Astrocyte of the spinal cord (primary cell): Measurements from ENCODE around the gene DCAF15.

ENCODE experiments used
- DNase-seq: peaks from one replicate; pipeline ENCODE4 v3.0.0; 2011; ENCODE audit warnings: low read depth, low spot score
- H3K4me3 ChIP-seq: 2 replicates; pipeline ENCODE4 v1.5.1; 2011; ENCODE audit warnings: low read depth, mild to moderate bottlenecking, low read length, moderate library complexity
- in situ Hi-C: cut with HindIII; loops from 2 replicates; pipeline ENCODE4 v1.10.0; 2017; ENCODE audit warnings: low sequenced_read_pairs
- TF ChIP-seq, protein P1 (sequence below): IDR thresholded peaks from 2 replicates; pipeline ENCODE4 v1.5.1; 2012; ENCODE audit warnings: low read depth, mild to moderate bottlenecking, low read length, inconsistent platforms

DCAF15 gene

DNA sequence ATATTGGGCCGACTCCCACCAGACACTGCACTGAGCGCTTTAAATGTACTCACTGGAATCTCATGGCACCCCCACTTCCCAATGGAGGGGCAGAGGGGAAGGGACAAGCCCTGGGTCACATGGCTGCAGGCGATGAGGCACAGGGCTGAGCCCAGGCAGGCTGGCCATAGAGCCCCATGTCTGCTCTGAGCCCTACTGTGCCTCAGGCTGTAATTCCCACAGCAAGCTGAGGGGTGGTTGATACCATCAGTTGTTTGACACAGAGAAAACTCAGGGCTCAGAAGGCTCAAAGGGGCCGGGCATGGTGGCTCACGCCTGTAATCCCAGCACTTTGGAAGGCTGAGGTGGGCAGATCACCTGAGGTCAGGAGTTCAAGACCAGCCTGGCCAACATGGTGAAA lies 28.7 kb downstream of the DCAF15 start:
- in situ Hi-C loops, result no loop called here
- no peak overlapping the region for H3K4me3 ChIP-seq
- no peak for DNase-seq
- TF ChIP-seq, protein P1, sequence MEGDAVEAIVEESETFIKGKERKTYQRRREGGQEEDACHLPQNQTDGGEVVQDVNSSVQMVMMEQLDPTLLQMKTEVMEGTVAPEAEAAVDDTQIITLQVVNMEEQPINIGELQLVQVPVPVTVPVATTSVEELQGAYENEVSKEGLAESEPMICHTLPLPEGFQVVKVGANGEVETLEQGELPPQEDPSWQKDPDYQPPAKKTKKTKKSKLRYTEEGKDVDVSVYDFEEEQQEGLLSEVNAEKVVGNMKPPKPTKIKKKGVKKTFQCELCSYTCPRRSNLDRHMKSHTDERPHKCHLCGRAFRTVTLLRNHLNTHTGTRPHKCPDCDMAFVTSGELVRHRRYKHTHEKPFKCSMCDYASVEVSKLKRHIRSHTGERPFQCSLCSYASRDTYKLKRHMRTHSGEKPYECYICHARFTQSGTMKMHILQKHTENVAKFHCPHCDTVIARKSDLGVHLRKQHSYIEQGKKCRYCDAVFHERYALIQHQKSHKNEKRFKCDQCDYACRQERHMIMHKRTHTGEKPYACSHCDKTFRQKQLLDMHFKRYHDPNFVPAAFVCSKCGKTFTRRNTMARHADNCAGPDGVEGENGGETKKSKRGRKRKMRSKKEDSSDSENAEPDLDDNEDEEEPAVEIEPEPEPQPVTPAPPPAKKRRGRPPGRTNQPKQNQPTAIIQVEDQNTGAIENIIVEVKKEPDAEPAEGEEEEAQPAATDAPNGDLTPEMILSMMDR, result no peak

DNA sequence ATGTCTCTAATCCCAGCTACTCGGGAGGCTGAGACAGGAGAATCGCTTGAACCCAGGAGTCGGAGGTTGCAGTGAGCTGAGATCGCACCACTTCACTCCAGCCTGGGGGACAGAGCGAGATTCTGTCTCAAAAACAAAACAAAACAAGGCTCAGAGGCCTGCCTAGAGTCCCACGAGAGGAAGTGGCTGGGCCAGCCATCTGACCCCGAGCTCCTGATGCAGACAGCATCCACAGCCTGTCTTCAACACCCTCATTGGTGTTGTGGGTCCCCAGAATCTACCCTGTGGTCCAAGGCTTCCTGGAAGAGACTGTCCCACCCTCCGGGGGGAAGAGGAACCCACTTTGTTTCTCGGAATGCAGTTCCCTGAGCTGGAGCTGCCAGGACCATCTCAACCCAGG lies 29.2 kb downstream of the DCAF15 start:
- in situ Hi-C loops, result no loop called here
- TF ChIP-seq, protein P1, result no peak
- DNase-seq, result no peak

DNA sequence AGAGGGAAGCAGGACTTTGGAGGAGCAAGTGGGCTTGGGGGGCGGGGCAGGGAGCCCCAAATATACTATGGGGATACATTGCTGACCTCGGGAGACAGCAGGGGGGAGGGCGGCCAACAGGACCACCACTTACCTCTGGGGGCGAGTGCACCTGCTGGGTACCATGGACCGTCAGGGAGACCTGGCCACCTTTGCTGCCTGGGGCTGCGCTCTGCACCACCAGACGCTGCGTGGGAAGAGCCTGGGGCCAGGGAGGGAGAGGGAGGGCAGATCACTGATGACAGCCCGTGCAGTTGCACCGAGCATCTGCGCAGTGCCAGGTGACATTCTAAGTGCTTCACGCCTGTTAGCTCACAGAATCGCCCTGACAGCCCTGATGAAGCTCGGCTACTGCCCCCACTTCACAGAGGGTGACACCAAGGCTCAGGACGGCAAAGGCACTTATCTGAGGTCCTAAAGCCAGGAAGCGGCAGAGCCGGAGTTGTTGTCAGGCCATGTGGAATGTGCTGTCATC lies 29.7 kb downstream of the DCAF15 start:
- in situ Hi-C loops, result no loop called here
- DNase-seq, result no peak
- TF ChIP-seq, protein P1, result no peak
- H3K4me3 ChIP-seq, result no peak overlapping the region

More for the DNA sequence above, 29.2 kb downstream of the DCAF15 start:
- no peak overlapping the region for H3K4me3 ChIP-seq

DNA sequence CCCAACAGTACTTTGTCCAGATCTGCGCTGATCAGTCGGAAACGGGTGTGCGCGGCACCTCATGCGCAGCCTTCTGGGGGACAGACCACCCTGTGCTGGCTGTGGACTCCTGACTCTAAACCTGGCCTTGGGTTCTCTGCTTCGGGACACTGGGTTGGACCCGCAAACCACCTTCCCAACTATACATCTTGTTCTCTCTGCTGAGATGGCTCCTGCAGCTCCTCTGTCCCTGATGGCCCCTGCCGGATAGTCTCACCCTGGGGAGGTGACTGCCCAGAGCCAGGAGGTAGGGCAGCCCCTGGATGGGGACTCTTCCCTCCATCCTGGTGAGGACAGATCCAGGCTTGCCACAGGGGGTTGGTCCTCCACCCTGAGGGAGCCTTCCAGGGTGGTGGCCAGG lies 30.5 kb downstream of the DCAF15 start:
- TF ChIP-seq, protein P1, result no peak
- H3K4me3 ChIP-seq, result no peak overlapping the region
- DNase-seq, result no peak
- in situ Hi-C loops, result no loop called here

DNA sequence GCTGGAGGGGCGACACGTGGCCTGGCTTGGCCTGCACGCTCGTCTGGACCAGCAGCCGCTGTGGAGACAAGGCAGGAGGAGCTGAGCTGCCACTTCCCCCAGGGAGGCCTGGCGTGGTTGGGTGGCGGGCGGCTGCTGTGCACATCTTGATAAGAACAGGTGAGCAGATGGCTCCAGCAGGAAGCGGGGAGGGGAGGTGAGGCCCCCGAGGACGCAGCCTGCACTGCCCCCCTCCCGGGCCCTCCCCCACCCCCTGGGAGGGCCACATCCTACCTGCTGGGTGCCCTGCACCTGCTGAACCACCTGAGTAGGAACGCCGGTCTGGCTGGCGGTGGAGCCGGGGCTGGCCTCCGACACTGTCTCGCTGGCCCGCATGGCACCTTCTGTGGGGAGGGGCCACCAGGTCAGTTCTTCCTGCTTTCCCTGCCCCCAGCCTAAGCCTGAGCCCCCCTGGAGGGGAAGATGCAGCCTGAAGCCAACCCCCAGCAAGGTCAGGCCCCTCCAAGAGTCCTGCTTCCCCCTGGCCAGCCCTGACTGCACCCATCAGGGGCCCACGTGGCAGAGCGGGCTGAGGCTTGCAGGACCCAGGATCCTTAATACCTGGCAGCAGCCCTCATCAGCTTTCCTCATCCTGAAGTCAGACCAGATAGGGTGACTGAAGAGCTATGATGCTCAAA lies 31.0 kb downstream of the DCAF15 start:
- in situ Hi-C loops, result no loop called here
- DNase-seq, result no peak
- TF ChIP-seq, protein P1, result no peak
- H3K4me3 ChIP-seq, result no peak overlapping the region

GRCh38 chr19:13984186-13984585 lies 31.9 kb downstream of the DCAF15 start:
- TF ChIP-seq, protein P1, result no peak
- H3K4me3 ChIP-seq, result no peak overlapping the region
- in situ Hi-C loops, result no loop called here

More at GRCh38 chr19:13984186-13984585, 31.9 kb downstream of the DCAF15 start:
- no peak for DNase-seq
